Measurements from ENCODE around the gene GNB1. TPM values are rescaled to one million over a fixed set of nuclear protein-coding genes. Genes with fewer than 3 reads are reported as not detected.

The GNB1 gene
- total and polyA plus RNA-seq, 9 of the 15 experiments (the other 6 are each of a cell fraction or from before 2014, with no cell fraction given), result 34.3 to 388 (median 114) TPM

GRCh38 chr1:1782399-1783221 lies 108.3 kb downstream of the GNB1 start (continued):
- TF ChIP-seq ZBTB49 (CRISPR knock-in tag; IDR thresholded peaks at IDR 0.05; ENCODE audit: borderline replicate concordance), result no peak
- no peak for TF ChIP-seq XRCC3 (IDR thresholded peaks at IDR 0.05)
- no peak for TF ChIP-seq ARHGAP35 (IDR thresholded peaks at IDR 0.05; ENCODE audit: partially characterized antibody)
- no peak for TF ChIP-seq NR2C2 (CRISPR knock-in tag; IDR thresholded peaks at IDR 0.05)
- TF ChIP-seq NR2C2 (tag; IDR thresholded peaks at IDR 0.05), result peak; percentile 60
- TF ChIP-seq MCM3 (IDR thresholded peaks at IDR 0.05), result no peak
- TF ChIP-seq ETV6 (IDR thresholded peaks at IDR 0.05; ENCODE audit: borderline replicate concordance in 1 of 2, low read depth in 2 of 2, low read length in 1 of 2), result no peak
- TF ChIP-seq ETV6 (CRISPR knock-in tag; IDR thresholded peaks at IDR 0.05; ENCODE audit: borderline replicate concordance), result no peak
- no peak for TF ChIP-seq ZNF318 (IDR thresholded peaks at IDR 0.05; ENCODE audit: borderline replicate concordance in 1 of 2, low read depth in 1 of 2)
- TF ChIP-seq ARID3B (CRISPR knock-in tag; IDR thresholded peaks at IDR 0.05; ENCODE audit: borderline replicate concordance), result 0 out of 2 replicates have a peak, but pooled peaks have one; percentile 38
- TF ChIP-seq ETV1 (tag; conservative IDR thresholded peaks at IDR 0.05; ENCODE audit: low read depth), result peak; percentile 34; the same call in 1 of the 2 replicates
- no peak for TF ChIP-seq ELF4 (CRISPR knock-in tag; IDR thresholded peaks at IDR 0.05)
- TF ChIP-seq ZNF280B (CRISPR knock-in tag; IDR thresholded peaks at IDR 0.05), result no peak
